Measurements from ENCODE around the gene PP2D1. TPM values are rescaled to one million over a fixed set of nuclear protein-coding genes. Genes with fewer than 3 reads are reported as not detected.

PP2D1 gene
- polyA plus RNA-seq, 2 of the 4 experiments (the other 2 are of a cell fraction) = not detected

DNA sequence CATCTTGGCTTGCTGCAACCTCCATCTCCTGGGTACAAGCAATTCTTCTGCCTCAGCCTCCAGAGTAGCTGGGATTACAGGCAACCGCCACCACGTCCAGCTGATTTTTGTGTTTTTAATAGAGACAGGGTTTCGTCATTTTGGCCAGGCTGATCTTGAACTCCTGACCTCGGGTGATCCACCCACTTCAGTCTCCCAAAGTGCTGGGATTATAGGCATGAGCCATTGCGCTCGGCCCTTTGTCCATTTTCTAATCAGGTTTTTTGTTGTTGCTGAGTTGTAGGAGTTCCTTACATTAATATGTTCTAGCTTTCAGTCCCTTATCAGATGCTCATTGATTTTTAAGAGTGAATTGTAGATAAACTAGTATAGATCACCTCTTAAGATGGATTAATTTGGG lies 44.9 kb downstream of the PP2D1 start:
- Histone ChIP-seq H3K4me2 (no peak overlapping the region), H3K27ac (no peak overlapping the region), H3K4me1 (peaks cover 10% of the 10 kb centered on the region), H3K9me3 (no peaks in the 10 kb centered on the region), H3K4me3 (no peak overlapping the region)
- DNase-seq (ENCODE audit: low read depth in 1 of 2, low spot score in 1 of 2) = no peak
- POLR2A ChIA-PET = no interaction called here
- CTCF ChIA-PET = no interaction called here
- no peak for FAIRE-seq
- TF ChIP-seq ESRRA (IDR thresholded peaks at IDR 0.05; ENCODE audit: borderline replicate concordance, low read length) = no peak
- no peak for TF ChIP-seq RFX5 (IDR thresholded peaks at IDR 0.05)
- no peak for TF ChIP-seq POLR2AphosphoS2 (conservative IDR thresholded peaks at IDR 0.05; ENCODE audit: low read length)
- TF ChIP-seq POLR2A (IDR thresholded peaks at IDR 0.05; ENCODE audit: low read length) = no peak
- no peak for ATAC-seq
- WGBS (ENCODE audit: missing lambda C conversion rate) = 91% methylated on average over 6 of the region's 6 CpGs

DNA sequence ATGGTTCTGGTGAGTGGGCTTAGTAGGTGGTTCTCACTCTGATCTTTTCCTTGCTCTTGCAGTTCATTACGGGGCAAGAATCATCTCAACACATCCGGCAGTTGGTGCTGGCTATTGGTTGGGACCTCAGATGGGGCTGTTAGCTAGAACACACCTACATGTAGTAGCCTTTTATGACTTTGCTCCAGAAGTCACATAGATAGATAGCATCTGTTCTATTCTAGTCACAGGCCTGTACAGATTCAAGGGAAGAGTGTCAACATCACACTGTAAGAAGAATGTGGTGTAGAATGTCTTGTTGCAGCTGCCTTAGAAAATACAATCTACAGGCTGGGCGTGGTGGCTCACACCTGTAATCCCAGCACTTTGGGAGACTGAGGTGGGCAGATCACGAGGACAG lies 50.1 kb downstream of the PP2D1 start:
- ATAC-seq (no peak), DNase-seq (ENCODE audit: low read depth in 1 of 2, low spot score in 1 of 2) (no peak), FAIRE-seq (no peak)
- POLR2A ChIA-PET = no interaction called here
- H3K4me3 ChIP-seq = no peak overlapping the region
- no peak overlapping the region for H3K27ac ChIP-seq
- WGBS (ENCODE audit: missing lambda C conversion rate) = 92% methylated on average over 4 of the region's 4 CpGs
- TF ChIP-seq EP300 (IDR thresholded peaks at IDR 0.05) = no peak
- no peak for TF ChIP-seq GATA3 (IDR thresholded peaks at IDR 0.05; ENCODE audit: borderline replicate concordance)
- TF ChIP-seq KDM1A (IDR thresholded peaks at IDR 0.05; ENCODE audit: low read depth) = no peak
- no peak for TF ChIP-seq KDM5A (IDR thresholded peaks at IDR 0.05)
- no peak for TF ChIP-seq HOXB13 (CRISPR knock-in tag; IDR thresholded peaks at IDR 0.05; ENCODE audit: low read depth)
- no peak for TF ChIP-seq NPAS2 (CRISPR knock-in tag; IDR thresholded peaks at IDR 0.05; ENCODE audit: borderline replicate concordance)
- TF ChIP-seq RNF2 (IDR thresholded peaks at IDR 0.05; ENCODE audit: borderline replicate concordance, low read depth) = no peak
- no peak for TF ChIP-seq RAD21 (conservative IDR thresholded peaks at IDR 0.05 in 1 of 2, IDR thresholded peaks at IDR 0.05 in 1 of 2)
- no peaks in the 10 kb centered on the region for H3K9me3 ChIP-seq
- peaks cover 10% of the 10 kb centered on the region for H3K4me1 ChIP-seq
- CTCF ChIA-PET = no interaction called here
- H3K4me2 ChIP-seq = no peak overlapping the region

DNA sequence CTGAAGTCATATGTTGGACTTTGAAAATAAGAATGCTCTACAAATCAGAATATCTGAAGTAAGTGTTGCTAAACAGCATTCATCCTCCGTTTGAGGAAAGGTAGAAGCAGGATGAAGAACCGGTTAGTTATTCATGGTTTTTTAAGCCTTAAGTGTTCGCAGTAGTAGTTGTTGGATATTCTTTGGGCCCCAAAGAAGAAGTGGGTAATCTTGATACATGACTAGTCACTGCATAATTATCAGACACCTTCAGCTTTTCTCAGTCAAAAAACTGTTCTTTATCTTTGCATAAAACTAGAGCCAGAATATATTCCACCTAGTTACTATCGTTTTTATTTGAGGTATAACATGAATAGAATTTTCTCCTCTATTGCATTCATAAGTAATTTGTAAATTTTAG lies 51.4 kb downstream of the PP2D1 start:
- Histone ChIP-seq H3K27ac (no peak overlapping the region), H3K4me2 (no peak overlapping the region), H3K9me3 (no peaks in the 10 kb centered on the region), H3K4me3 (no peak overlapping the region), H3K4me1 (peaks cover 20% of the 10 kb centered on the region)
- TF ChIP-seq, protein P1, sequence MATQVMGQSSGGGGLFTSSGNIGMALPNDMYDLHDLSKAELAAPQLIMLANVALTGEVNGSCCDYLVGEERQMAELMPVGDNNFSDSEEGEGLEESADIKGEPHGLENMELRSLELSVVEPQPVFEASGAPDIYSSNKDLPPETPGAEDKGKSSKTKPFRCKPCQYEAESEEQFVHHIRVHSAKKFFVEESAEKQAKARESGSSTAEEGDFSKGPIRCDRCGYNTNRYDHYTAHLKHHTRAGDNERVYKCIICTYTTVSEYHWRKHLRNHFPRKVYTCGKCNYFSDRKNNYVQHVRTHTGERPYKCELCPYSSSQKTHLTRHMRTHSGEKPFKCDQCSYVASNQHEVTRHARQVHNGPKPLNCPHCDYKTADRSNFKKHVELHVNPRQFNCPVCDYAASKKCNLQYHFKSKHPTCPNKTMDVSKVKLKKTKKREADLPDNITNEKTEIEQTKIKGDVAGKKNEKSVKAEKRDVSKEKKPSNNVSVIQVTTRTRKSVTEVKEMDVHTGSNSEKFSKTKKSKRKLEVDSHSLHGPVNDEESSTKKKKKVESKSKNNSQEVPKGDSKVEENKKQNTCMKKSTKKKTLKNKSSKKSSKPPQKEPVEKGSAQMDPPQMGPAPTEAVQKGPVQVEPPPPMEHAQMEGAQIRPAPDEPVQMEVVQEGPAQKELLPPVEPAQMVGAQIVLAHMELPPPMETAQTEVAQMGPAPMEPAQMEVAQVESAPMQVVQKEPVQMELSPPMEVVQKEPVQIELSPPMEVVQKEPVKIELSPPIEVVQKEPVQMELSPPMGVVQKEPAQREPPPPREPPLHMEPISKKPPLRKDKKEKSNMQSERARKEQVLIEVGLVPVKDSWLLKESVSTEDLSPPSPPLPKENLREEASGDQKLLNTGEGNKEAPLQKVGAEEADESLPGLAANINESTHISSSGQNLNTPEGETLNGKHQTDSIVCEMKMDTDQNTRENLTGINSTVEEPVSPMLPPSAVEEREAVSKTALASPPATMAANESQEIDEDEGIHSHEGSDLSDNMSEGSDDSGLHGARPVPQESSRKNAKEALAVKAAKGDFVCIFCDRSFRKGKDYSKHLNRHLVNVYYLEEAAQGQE (IDR thresholded peaks at IDR 0.05) = no peak
- TF ChIP-seq JUN (IDR thresholded peaks at IDR 0.05) (no peak), CBX8 (IDR thresholded peaks at IDR 0.05) (no peak), FOSB (CRISPR knock-in tag; IDR thresholded peaks at IDR 0.05) (no peak), HEYL (CRISPR knock-in tag; IDR thresholded peaks at IDR 0.05) (no peak), MAZ (IDR thresholded peaks at IDR 0.05; ENCODE audit: borderline replicate concordance, low read depth, low read length) (no peak), EHF (CRISPR knock-in tag; IDR thresholded peaks at IDR 0.05) (no peak), RARB (CRISPR knock-in tag; IDR thresholded peaks at IDR 0.05) (no peak), POLR2AphosphoS2 (conservative IDR thresholded peaks at IDR 0.05; ENCODE audit: low read length) (no peak), HOXA7 (CRISPR knock-in tag; IDR thresholded peaks at IDR 0.05) (no peak)
- TF ChIP-seq, protein P2, sequence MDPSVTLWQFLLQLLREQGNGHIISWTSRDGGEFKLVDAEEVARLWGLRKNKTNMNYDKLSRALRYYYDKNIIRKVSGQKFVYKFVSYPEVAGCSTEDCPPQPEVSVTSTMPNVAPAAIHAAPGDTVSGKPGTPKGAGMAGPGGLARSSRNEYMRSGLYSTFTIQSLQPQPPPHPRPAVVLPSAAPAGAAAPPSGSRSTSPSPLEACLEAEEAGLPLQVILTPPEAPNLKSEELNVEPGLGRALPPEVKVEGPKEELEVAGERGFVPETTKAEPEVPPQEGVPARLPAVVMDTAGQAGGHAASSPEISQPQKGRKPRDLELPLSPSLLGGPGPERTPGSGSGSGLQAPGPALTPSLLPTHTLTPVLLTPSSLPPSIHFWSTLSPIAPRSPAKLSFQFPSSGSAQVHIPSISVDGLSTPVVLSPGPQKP (IDR thresholded peaks at IDR 0.05; ENCODE audit: low read depth, low read length) = no peak
- FAIRE-seq = no peak
- no peak for ATAC-seq
- POLR2A ChIA-PET = no interaction called here
- CTCF ChIA-PET = interaction anchor here (0.6 kb wide), 1 partner anchor 9 kb away, joined by 4 read pairs; no protein-coding TSS in a partner anchor
- no peak for DNase-seq (ENCODE audit: low read depth in 1 of 2, low spot score in 1 of 2)
- WGBS (ENCODE audit: missing lambda C conversion rate) = 70% methylated on average over 4 of the region's 4 CpGs
